OCI-LY3 (cell line): Measurements from ENCODE around the gene KCNN3.

Source experiments
- EZH2phosphoT487 ChIP-seq: fragments of 200-600 bp; shearing (Covaris generic); IDR thresholded peaks from 2 replicates; pipeline ENCODE4 v1.6.1; 2018; ENCODE audit warnings: antibody characterized with exemption, mixed run types, low read depth
- TF ChIP-seq, protein P1 (sequence below): fragments of 200-600, 300-600 bp; sonication (generic); IDR thresholded peaks from 2 replicates; pipeline ENCODE4 v1.5.1; 2014; ENCODE audit warnings: antibody characterized with exemption, low read length, low read depth

DNA sequence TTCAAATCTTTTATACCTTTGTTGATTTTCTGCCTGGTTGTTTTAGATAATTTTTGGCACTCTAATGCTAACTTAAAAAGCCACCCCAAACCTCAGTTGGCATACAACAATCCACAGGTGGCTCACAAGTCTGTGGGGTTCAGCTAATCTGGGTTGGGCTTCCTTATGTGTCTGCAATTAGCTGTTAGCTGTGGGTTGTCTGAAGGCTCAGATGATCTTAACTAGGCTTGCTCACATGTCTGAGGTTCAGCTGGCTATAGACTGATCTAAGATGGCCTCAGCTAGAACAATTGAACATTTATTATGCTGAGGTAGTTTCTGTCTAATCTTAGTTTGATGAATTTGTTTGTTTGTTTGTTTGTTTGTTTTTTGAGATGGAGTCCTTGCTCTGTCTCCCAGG, 217.2 kb downstream of the KCNN3 start:
- TF ChIP-seq, protein P1, sequence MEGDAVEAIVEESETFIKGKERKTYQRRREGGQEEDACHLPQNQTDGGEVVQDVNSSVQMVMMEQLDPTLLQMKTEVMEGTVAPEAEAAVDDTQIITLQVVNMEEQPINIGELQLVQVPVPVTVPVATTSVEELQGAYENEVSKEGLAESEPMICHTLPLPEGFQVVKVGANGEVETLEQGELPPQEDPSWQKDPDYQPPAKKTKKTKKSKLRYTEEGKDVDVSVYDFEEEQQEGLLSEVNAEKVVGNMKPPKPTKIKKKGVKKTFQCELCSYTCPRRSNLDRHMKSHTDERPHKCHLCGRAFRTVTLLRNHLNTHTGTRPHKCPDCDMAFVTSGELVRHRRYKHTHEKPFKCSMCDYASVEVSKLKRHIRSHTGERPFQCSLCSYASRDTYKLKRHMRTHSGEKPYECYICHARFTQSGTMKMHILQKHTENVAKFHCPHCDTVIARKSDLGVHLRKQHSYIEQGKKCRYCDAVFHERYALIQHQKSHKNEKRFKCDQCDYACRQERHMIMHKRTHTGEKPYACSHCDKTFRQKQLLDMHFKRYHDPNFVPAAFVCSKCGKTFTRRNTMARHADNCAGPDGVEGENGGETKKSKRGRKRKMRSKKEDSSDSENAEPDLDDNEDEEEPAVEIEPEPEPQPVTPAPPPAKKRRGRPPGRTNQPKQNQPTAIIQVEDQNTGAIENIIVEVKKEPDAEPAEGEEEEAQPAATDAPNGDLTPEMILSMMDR = no peak
- no peak for TF ChIP-seq EZH2phosphoT487
